Kidney (tissue), 14 donors: ENCODE results near the gene LPIN1. TPM values are rescaled to one million over a fixed set of nuclear protein-coding genes. Genes with fewer than 3 reads are reported as not detected.

Experiments
- DNase-seq, 5 donors: peaks; one replicate each; pipeline ENCODE4 v3.0.0-alpha.2; 2013 to 2020
- FAIRE-seq: peaks from 2 replicates; lab custom pipeline; 2012; peaks lifted over from hg19 to GRCh38; lab: Jason Lieb, UNC
- H3K27ac ChIP-seq, 2 donors: one replicate each; pipeline ENCODE4 v1.7.0; 2013; ENCODE audit warnings: low read depth in 2 of 2, low read length in 2 of 2, inconsistent platforms in 1 of 2
- H3K27me3 ChIP-seq: one replicate; pipeline ENCODE4 v1.7.1; 2013; ENCODE audit warnings: low read length, inconsistent platforms; ENCODE audit not compliant: control insufficient read depth, insufficient read depth
- H3K36me3 ChIP-seq, 3 donors: one replicate each; pipeline versions ENCODE4 v1.7.0 to v1.7.1; 2013; ENCODE audit warnings: low read length in 3 of 3, control low read depth in 1 of 3, inconsistent platforms in 1 of 3; ENCODE audit not compliant: insufficient read depth in 3 of 3, control insufficient read depth in 2 of 3
- H3K4me1 ChIP-seq, 3 donors: one replicate each; pipeline versions ENCODE4 v1.7.0 to v1.7.1; 2013; ENCODE audit warnings: low read length in 3 of 3, inconsistent platforms in 1 of 3, low read depth in 1 of 3; ENCODE audit not compliant: control insufficient read depth in 2 of 3, insufficient read depth in 2 of 3
- H3K4me3 ChIP-seq, 3 donors: one replicate each; pipeline versions ENCODE4 v1.7.0 to v1.8.1; 2013; ENCODE audit warnings: low read length in 3 of 3, control low read depth in 1 of 3, inconsistent platforms in 1 of 3
- H3K9ac ChIP-seq, 3 donors: one replicate each; pipeline versions ENCODE4 v1.7.0 to v1.7.1; 2013; ENCODE audit warnings: low read length in 3 of 3, control low read depth in 1 of 3, inconsistent platforms in 1 of 3
- H3K9me3 ChIP-seq, 3 donors: one replicate each; pipeline versions ENCODE4 v1.7.0 to v1.7.1; 2013; ENCODE audit warnings: low read length in 3 of 3, control low read depth in 1 of 3, inconsistent platforms in 1 of 3; ENCODE audit not compliant: control insufficient read depth in 2 of 3, insufficient read depth in 1 of 3
- CTCF ChIP-seq: IDR thresholded peaks from 3 replicates; pipeline ENCODE4 v1.5.1; 2012; ENCODE audit warnings: mild to moderate bottlenecking, moderate library complexity, borderline replicate concordance; ENCODE audit not compliant: insufficient read depth; ENCODE audit errors: extremely low read depth
- intact Hi-C: fragments of 100-400 bp; cut with DNase I; formaldehyde crosslinking; loops from one replicate; pipeline ENCODE4 v1.11.1; 2022
- polyA plus RNA-seq: library from polyadenylated mRNA; stranded (reverse); fragments of 350-450 nt; fragmentation: Illumina TruSeq; extraction: RNeasy Lipid Tissue Mini Kit (QIAGEN cat#74804); gene quantifications from one replicate; pipeline ENCODE4 v1.2.3, GENCODE V29; 2014; ENCODE audit warnings: low read depth, low replicate concordance; ENCODE audit not compliant: insufficient read depth
- total RNA-seq: library from RNA; stranded (reverse); fragmentation: NEBNext Ultra II Directional; extraction: Animal tissue kit (Norgen Biotek cat#: 25700); gene quantifications from one replicate; pipeline ENCODE4 v1.2.1, GENCODE V29; 2021
- donor health status: control.
- donor health status: control.
- donor health status: control.
- donor health status: control.
- donor health status: control.
- donor health status: DM: yes; HTN: yes; CAD: no.
- donor health status: Normal renal cell carcinoma (clear cell type).

LPIN1 gene
- total and polyA plus RNA-seq, 2 donors from 2014 or later = 11.8 to 36.8 TPM

- Histone ChIP-seq H3K9ac (no peak overlapping the region), H3K27me3 (no peaks in the 10 kb centered on the region), H3K4me3 (no peak overlapping the region), H3K4me1 (peaks cover 0 to 22% (median 0%) of the 10 kb centered on the region in 3 donors), H3K36me3 (no peaks in the 10 kb centered on the region), H3K27ac (no peak overlapping the region), H3K9me3 (no peaks in the 10 kb centered on the region)
- peak; percentile 22 for TF ChIP-seq CTCF
- DNase-seq (peak; percentile 54 to 72 (median 66)), FAIRE-seq (no peak)
- intact Hi-C loops = no loop called here
Measured at GRCh38 chr2:11744631-11745394, 1.6 kb upstream of the LPIN1 start.

- Histone ChIP-seq H3K9me3 (no peaks in the 10 kb centered on the region), H3K4me3 (peak overlapping the region in 2 of 3 donors; percentile 34 to 46), H3K4me1 (peaks cover 0 to 29% (median 0%) of the 10 kb centered on the region in 3 donors), H3K36me3 (no peaks in the 10 kb centered on the region), H3K27ac (peak overlapping the region in 1 of 2 donors; percentile 70), H3K27me3 (no peaks in the 10 kb centered on the region), H3K9ac (peak overlapping the region in 1 of 3 donors; percentile 62)
- intact Hi-C loops = no loop called here
- DNase-seq = peak in 1 of 5 donors; percentile 82
- TF ChIP-seq CTCF = no peak
- no peak for FAIRE-seq
Measured at GRCh38 chr2:11745613-11746375, 638 bp upstream of the LPIN1 start.

DNA sequence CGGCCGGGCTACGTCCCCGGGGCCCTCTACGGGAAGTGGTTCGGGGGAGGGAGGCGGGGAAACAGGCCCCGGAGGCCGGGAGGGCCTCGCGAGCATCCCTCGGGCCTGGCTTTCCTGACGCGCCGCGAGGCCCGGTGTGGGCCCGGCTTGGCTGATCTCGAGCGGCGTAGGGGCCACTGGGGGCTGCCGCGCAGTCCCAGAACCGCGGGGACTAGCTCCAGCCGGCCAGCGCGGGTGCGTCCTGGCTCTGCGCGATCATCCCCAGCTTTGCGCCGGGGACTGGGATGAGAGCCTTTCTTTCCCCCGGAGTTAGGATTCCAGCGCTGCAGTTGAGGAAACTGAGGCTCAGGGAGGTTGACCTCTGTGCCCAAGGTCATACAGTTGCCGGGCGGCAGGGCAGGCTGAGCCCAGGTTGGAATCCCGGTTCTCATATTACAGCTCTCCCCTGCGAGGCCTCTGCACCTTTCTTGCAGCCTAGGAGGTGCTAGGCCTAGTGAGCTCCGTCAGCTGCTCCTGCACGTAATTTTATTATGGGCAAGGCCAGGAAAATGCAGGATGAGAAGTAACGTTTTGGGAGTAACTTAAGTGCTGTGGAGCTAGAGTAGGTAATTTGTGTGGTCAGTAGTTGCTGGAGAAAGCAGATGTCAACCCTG is 501 bp downstream of the LPIN1 start:
- DNase-seq = peak in 4 of 5 donors; percentile 50 to 80 (median 70)
- no peak for TF ChIP-seq CTCF
- H3K27me3 ChIP-seq = no peaks in the 10 kb centered on the region
- H3K4me3 ChIP-seq = peak overlapping the region; percentile 54 to 69 (median 62)
- peak overlapping the region; percentile 3 to 74 (median 45) for H3K9ac ChIP-seq
- H3K27ac ChIP-seq = peak overlapping the region; percentile 65 to 71
- no peak for FAIRE-seq
- intact Hi-C loops = no loop called here
- no peaks in the 10 kb centered on the region for H3K9me3 ChIP-seq
- H3K36me3 ChIP-seq = no peaks in the 10 kb centered on the region
- peaks cover 0 to 32% (median 0%) of the 10 kb centered on the region in 3 donors for H3K4me1 ChIP-seq
